Fibroblast of lung (primary cell): ENCODE measurements around the gene COPE. TPM values are rescaled to one million over a fixed set of nuclear protein-coding genes. Genes with fewer than 3 reads are reported as not detected.

Source experiments
- DNase-seq, 2 donors: peaks; one replicate each; pipeline versions ENCODE4 v3.0.0 to v3.0.0-alpha.2; 2010; ENCODE audit warnings: low read depth in 2 of 2
- H2AFZ ChIP-seq: 2 replicates; pipeline ENCODE4 v1.5.1; 2012; ENCODE audit warnings: low read length, control low read depth, inconsistent platforms
- H3K27ac ChIP-seq: 2 replicates; pipeline ENCODE4 v1.5.1; 2011; ENCODE audit warnings: low read length, control low read depth; ENCODE audit not compliant: insufficient read depth
- H3K27me3 ChIP-seq: 2 replicates; pipeline ENCODE4 v1.5.1; 2011; ENCODE audit warnings: mild to moderate bottlenecking, low read length; ENCODE audit not compliant: control insufficient read depth, insufficient read depth
- H3K36me3 ChIP-seq: 2 replicates; pipeline ENCODE4 v1.5.1; 2011; ENCODE audit warnings: low read length; ENCODE audit not compliant: control insufficient read depth, insufficient read depth
- H3K4me1 ChIP-seq: 2 replicates; pipeline ENCODE4 v1.5.1; 2011; ENCODE audit warnings: low read length; ENCODE audit not compliant: control insufficient read depth, insufficient read depth; ENCODE audit errors: extremely low read depth
- H3K4me2 ChIP-seq: 2 replicates; pipeline ENCODE4 v1.5.1; 2011; ENCODE audit warnings: low read length, control low read depth; ENCODE audit not compliant: insufficient read depth; ENCODE audit errors: extremely low read depth
- H3K4me3 ChIP-seq, 4 experiments: fragments of 200-600 bp in 1 of 4; sonication (generic) in 1 of 4; replicated peaks in 1 of 4; 2 replicates each; pipeline ENCODE4 v1.5.1; 2011 to 2016; ENCODE audit warnings: low read length in 4 of 4, low read depth in 3 of 4, mild to moderate bottlenecking in 3 of 4, control low read depth in 2 of 4, inconsistent platforms in 1 of 4, mixed read lengths in 1 of 4; ENCODE audit not compliant: insufficient read depth in 1 of 4; ENCODE audit errors: control extremely low read depth in 1 of 4
- H3K79me2 ChIP-seq: 2 replicates; pipeline ENCODE4 v1.5.1; 2012; ENCODE audit warnings: mild to moderate bottlenecking, low read length, inconsistent platforms; ENCODE audit not compliant: control insufficient read depth, insufficient read depth
- H3K9ac ChIP-seq: 2 replicates; pipeline ENCODE4 v1.5.1; 2011; ENCODE audit warnings: mild to moderate bottlenecking, low read length, control low read depth; ENCODE audit not compliant: insufficient read depth
- H3K9me3 ChIP-seq: 2 replicates; pipeline ENCODE4 v1.5.1; 2012; ENCODE audit warnings: low read depth, low read length; ENCODE audit not compliant: control insufficient read depth, insufficient read depth
- H4K20me1 ChIP-seq: 2 replicates; pipeline ENCODE4 v1.5.1; 2011; ENCODE audit warnings: low read length; ENCODE audit not compliant: control insufficient read depth, insufficient read depth; ENCODE audit errors: extremely low read depth
- CTCF ChIP-seq, 2 donors: IDR thresholded peaks in 1 of 2; conservative IDR thresholded peaks in 1 of 2; 1 replicate in 1 of 2; 2 replicates in 1 of 2; pipeline ENCODE4 v1.5.1; 2011 to 2012; ENCODE audit warnings: low read length in 2 of 2, control low read depth in 1 of 2, inconsistent platforms in 1 of 2, low read depth in 1 of 2, mild to moderate bottlenecking in 1 of 2
- EZH2 ChIP-seq: IDR thresholded peaks from 2 replicates; pipeline ENCODE4 v1.5.1; 2012; ENCODE audit warnings: low read length, control low read depth, mild to moderate bottlenecking; ENCODE audit errors: missing control alignments
- polyA plus RNA-seq, 2 donors: library from polyadenylated mRNA; depleted of rRNA in 1 of 2; stranded (reverse) in 1 of 2; unstranded in 1 of 2; fragments of >200 nt; gene quantifications; 2 replicates each; pipeline ENCODE4 v1.2.1, GENCODE V29; 2011 to 2012; ENCODE audit warnings: missing spikeins in 1 of 2
- total RNA-seq: library from RNA; depleted of rRNA; stranded (reverse); fragments of >200 nt; gene quantifications from 2 replicates; pipeline ENCODE4 v1.2.1, GENCODE V29; 2014

COPE gene
- total and polyA plus RNA-seq, 2 donors (not counting 1 experiment from before 2014, with no cell fraction given) = 146 to 182 TPM

GRCh38 chr19:18932216-18932841, 13.1 kb upstream of the COPE start:
- H3K27ac ChIP-seq = no peak overlapping the region
- no peak overlapping the region for H3K9ac ChIP-seq
- DNase-seq = peak; percentile 35 to 40
- H3K4me1 ChIP-seq = no peaks in the 10 kb centered on the region
- H3K9me3 ChIP-seq = no peaks in the 10 kb centered on the region
- no peaks in the 10 kb centered on the region for H3K27me3 ChIP-seq
- H4K20me1 ChIP-seq = no peaks in the 10 kb centered on the region
- no peak overlapping the region for H2AFZ ChIP-seq
- no peaks in the 10 kb centered on the region for H3K79me2 ChIP-seq
- TF ChIP-seq EZH2 (no peak), CTCF (conservative IDR thresholded peaks at IDR 0.05 in 1 of 2, IDR thresholded peaks at IDR 0.05 in 1 of 2; ENCODE audit: low read depth in 1 of 2, low read length in 2 of 2) (no peak)
- no peak overlapping the region for H3K4me2 ChIP-seq
- no peak overlapping the region for H3K4me3 ChIP-seq
- peaks cover 33% of the 10 kb centered on the region for H3K36me3 ChIP-seq

GRCh38 chr19:18931316-18932162, 12.4 kb upstream of the COPE start:
- no peak for TF ChIP-seq CTCF (conservative IDR thresholded peaks at IDR 0.05 in 1 of 2, IDR thresholded peaks at IDR 0.05 in 1 of 2; ENCODE audit: low read depth in 1 of 2, low read length in 2 of 2)
- TF ChIP-seq EZH2 = no peak
- no peak overlapping the region for H3K4me2 ChIP-seq
- no peak for DNase-seq
- peaks cover 33% of the 10 kb centered on the region for H3K36me3 ChIP-seq
- H3K4me1 ChIP-seq = no peaks in the 10 kb centered on the region
- H3K27me3 ChIP-seq = no peaks in the 10 kb centered on the region
- H3K9ac ChIP-seq = no peak overlapping the region
- H3K27ac ChIP-seq = no peak overlapping the region
- no peak overlapping the region for H3K4me3 ChIP-seq
- H2AFZ ChIP-seq = no peak overlapping the region
- H3K79me2 ChIP-seq = no peaks in the 10 kb centered on the region
- no peaks in the 10 kb centered on the region for H4K20me1 ChIP-seq
- H3K9me3 ChIP-seq = no peaks in the 10 kb centered on the region

- H3K36me3 ChIP-seq = peaks cover 40% of the 10 kb centered on the region
- H3K9me3 ChIP-seq = no peaks in the 10 kb centered on the region
- no peak overlapping the region for H3K4me2 ChIP-seq
- TF ChIP-seq CTCF (conservative IDR thresholded peaks at IDR 0.05 in 1 of 2, IDR thresholded peaks at IDR 0.05 in 1 of 2; ENCODE audit: low read depth in 1 of 2, low read length in 2 of 2) (no peak), EZH2 (no peak)
- H4K20me1 ChIP-seq = no peaks in the 10 kb centered on the region
- H3K4me3 ChIP-seq = no peak overlapping the region
- H3K27ac ChIP-seq = no peak overlapping the region
- H2AFZ ChIP-seq = no peak overlapping the region
- H3K4me1 ChIP-seq = no peaks in the 10 kb centered on the region
- H3K9ac ChIP-seq = no peak overlapping the region
- no peak for DNase-seq
- no peaks in the 10 kb centered on the region for H3K27me3 ChIP-seq
- H3K79me2 ChIP-seq = no peaks in the 10 kb centered on the region
Observed at GRCh38 chr19:18929311-18929710, 10.1 kb upstream of the COPE start.
